Stomach (tissue), 19 donors: Measurements from ENCODE around the gene OTOS. TPM values are rescaled to one million over a fixed set of nuclear protein-coding genes. Genes with fewer than 3 reads are reported as not detected.

Source experiments
- DNase-seq, 2 donors: peaks; one replicate each; pipeline versions ENCODE4 v3.0.0 to v3.0.0-alpha.2; 2013 to 2019
- H3K27ac ChIP-seq, 5 donors: fragments of 200-600 bp in 4 of 5; sonication (generic) in 4 of 5; one replicate each; pipeline ENCODE4 v1.5.1; 2013 to 2019; ENCODE audit warnings: mild to moderate bottlenecking in 1 of 5, moderate library complexity in 1 of 5
- H3K27me3 ChIP-seq, 3 donors: fragments of 200-600 bp; sonication (generic); one replicate each; pipeline ENCODE4 v1.5.1; 2017 to 2019; ENCODE audit warnings: mixed run types in 1 of 3
- H3K36me3 ChIP-seq, 4 donors: fragments of 200-600 bp; sonication (generic); 1 replicate in 3 of 4; 2 replicates in 1 of 4; pipeline ENCODE4 v1.5.1; 2016 to 2019
- H3K4me1 ChIP-seq, 4 donors: fragments of 200-600 bp; sonication (generic); one replicate each; pipeline ENCODE4 v1.5.1; 2016 to 2019
- H3K4me3 ChIP-seq, 4 donors: fragments of 200-600 bp; sonication (generic) in 3 of 4; one replicate each; pipeline ENCODE4 v1.5.1; 2016 to 2019; ENCODE audit warnings: mild to moderate bottlenecking in 1 of 4
- H3K9me3 ChIP-seq, 4 donors: fragments of 200-600 bp; sonication (generic); one replicate each; pipeline ENCODE4 v1.5.1; 2016 to 2019
- EP300 ChIP-seq: sonication (generic); formaldehyde crosslinking; IDR thresholded peaks from one replicate; pipeline ENCODE4 v1.6.1; 2017; ENCODE audit warnings: antibody characterized with exemption
- POLR2A ChIP-seq, 4 donors: fragments of 450-650 bp; IDR thresholded peaks; one replicate each; pipeline ENCODE4 v1.6.1; 2016; ENCODE audit warnings: antibody characterized with exemption in 4 of 4, control low read depth in 2 of 4, mild to moderate bottlenecking in 1 of 4, moderate library complexity in 1 of 4
- POLR2AphosphoS5 ChIP-seq, 3 donors: sonication (generic); formaldehyde crosslinking; IDR thresholded peaks; one replicate each; pipeline ENCODE4 v1.6.1; 2016; ENCODE audit warnings: antibody characterized with exemption in 3 of 3
- WGBS, 5 donors: extraction: QIAGEN DNeasy Blood & Tissue Kit in 3 of 5; methylation state at CpG; one replicate each; pipeline versions ENCODE4 v1.1.5 to v1.1.7; 2013 to 2018; 5-methylcytosine and 5-hydroxymethylcytosine counted together
- intact Hi-C: fragments of 100-400 bp; cut with DNase I; formaldehyde crosslinking; loops from one replicate; pipeline ENCODE4 v1.15.1; 2023; ENCODE audit warnings: low total_unique reads
- long read RNA-seq, 10 donors: transcript quantifications; one replicate each; lab custom pipeline, GENCODE V29; 2026
- polyA plus RNA-seq, 3 donors: library from polyadenylated mRNA; stranded (reverse); fragments of 200-250 nt; gene quantifications; one replicate each; pipeline ENCODE4 v1.2.3, GENCODE V29; 2013
- total RNA-seq, 5 donors: library from RNA; depleted of rRNA; stranded (reverse); fragments of >200 nt; gene quantifications; one replicate each; pipeline versions ENCODE4 v1.1.0 to v1.2.3, GENCODE V29; 2014 to 2016
- TF ChIP-seq, protein P1 (sequence below), 7 experiments: fragments of 450-650 bp in 4 of 7; fragments of 200-600 bp in 3 of 7; sonication (generic) in 3 of 7; IDR thresholded peaks; one replicate each; pipeline ENCODE4 v1.5.1; 2016 to 2019; ENCODE audit warnings: antibody characterized with exemption in 7 of 7, control low read depth in 2 of 7, mild to moderate bottlenecking in 1 of 7
- donor health status: healthy with polysubstance abuse.
- donor health status: Bipolar disorder and iron deficiency.
- donor health status: healthy.

OTOS gene
- total RNA-seq (not detected), polyA plus RNA-seq (not detected)
- long read RNA-seq, donor 1, result 0 reads
- long read RNA-seq, donor 2, result 0 reads
- long read RNA-seq, donor 3, result 0 reads
- long read RNA-seq, donor 4, result 0 reads
- long read RNA-seq, donor 5, result 0 reads
- long read RNA-seq, donor 6, result 0 reads
- long read RNA-seq, donor 7, result 0 reads
- long read RNA-seq, donor 8, result 0 reads
- long read RNA-seq, donor 9, result 0 reads
- long read RNA-seq, donor 10, result 0 reads

DNA sequence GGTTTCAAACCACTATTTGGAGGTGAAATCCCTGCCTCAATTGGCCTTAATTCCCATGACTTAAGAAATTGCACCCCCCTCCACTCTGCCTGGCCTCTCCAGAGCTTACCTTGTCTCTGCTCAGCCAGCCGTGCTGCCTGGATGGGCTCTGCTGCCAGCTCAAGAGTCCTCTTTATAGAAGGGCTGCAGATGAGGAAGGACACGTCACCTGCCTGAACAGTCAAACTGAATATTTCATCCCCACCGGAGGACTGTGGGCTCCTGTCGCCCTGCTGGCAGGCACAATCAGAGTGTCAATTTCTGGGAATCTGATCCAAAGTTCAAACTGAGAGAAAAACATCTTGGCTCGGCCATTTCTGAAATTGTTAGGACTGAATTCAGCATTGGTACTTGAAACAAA is at the start of gene OTOS:
Gene OTOS (minus strand): TSS at position 148 of the 400 bp plus-strand sequence. CDS start 332 bp downstream, outside the sequence.
- Histone ChIP-seq H3K9me3 (no peaks in the 10 kb centered on the region), H3K27ac (no peak within 1 kb of the TSS), H3K27me3 (peaks cover 0 to 41% (median 25%) of the 10 kb centered on the region in 3 donors), H3K36me3 (no peaks in the 10 kb centered on the region), H3K4me3 (no peak within 1 kb of the TSS), H3K4me1 (peaks cover 0 to 20% (median 16%) of the 10 kb centered on the region in 4 donors)
- intact Hi-C loops, result loop anchor here (5.0 to 10.0 kb wide), 2 partner anchors 83 to 1106 kb away; no protein-coding TSS in a partner anchor
- DNase-seq, result no peak
- TF ChIP-seq, protein P1, sequence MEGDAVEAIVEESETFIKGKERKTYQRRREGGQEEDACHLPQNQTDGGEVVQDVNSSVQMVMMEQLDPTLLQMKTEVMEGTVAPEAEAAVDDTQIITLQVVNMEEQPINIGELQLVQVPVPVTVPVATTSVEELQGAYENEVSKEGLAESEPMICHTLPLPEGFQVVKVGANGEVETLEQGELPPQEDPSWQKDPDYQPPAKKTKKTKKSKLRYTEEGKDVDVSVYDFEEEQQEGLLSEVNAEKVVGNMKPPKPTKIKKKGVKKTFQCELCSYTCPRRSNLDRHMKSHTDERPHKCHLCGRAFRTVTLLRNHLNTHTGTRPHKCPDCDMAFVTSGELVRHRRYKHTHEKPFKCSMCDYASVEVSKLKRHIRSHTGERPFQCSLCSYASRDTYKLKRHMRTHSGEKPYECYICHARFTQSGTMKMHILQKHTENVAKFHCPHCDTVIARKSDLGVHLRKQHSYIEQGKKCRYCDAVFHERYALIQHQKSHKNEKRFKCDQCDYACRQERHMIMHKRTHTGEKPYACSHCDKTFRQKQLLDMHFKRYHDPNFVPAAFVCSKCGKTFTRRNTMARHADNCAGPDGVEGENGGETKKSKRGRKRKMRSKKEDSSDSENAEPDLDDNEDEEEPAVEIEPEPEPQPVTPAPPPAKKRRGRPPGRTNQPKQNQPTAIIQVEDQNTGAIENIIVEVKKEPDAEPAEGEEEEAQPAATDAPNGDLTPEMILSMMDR (IDR thresholded peaks at IDR 0.05), result no peak
- TF ChIP-seq POLR2A (IDR thresholded peaks at IDR 0.05) (no peak), EP300 (no peak), POLR2AphosphoS5 (IDR thresholded peaks at IDR 0.05) (no peak)
- WGBS, 5 donors, result 53 to 68% (median 60%) methylated on average over 5 of the region's 5 CpGs

DNA sequence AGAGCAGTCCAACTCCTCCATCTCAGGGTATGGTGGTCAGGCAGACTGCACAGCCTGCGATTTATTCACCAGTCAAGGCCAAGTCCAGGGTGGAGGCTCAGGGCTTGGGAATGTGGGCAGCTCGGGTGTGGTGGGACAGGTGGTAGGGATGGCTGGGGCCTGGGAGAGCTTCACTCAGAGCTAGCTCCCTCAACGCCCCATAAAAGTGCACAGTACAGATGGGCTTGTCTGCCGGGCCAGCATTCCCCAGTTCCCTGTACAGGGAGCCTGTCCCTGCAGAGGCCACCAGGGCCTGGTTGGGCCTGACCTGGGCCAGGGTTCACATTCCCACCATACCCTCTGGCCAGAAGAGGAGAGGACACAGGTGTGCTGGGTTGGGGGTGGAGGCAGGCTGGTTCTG is 49.2 kb upstream of the OTOS start:
- Histone ChIP-seq H3K4me1 (no peaks in the 10 kb centered on the region), H3K4me3 (no peak overlapping the region), H3K27me3 (peaks cover 0 to 50% (median 0%) of the 10 kb centered on the region in 3 donors), H3K27ac (no peak overlapping the region), H3K9me3 (peaks cover 0 to 9% (median 8%) of the 10 kb centered on the region in 4 donors), H3K36me3 (no peaks in the 10 kb centered on the region)
- TF ChIP-seq POLR2A (IDR thresholded peaks at IDR 0.05), result no peak
- no peak for TF ChIP-seq EP300
- no peak for TF ChIP-seq POLR2AphosphoS5 (IDR thresholded peaks at IDR 0.05)
- TF ChIP-seq, protein P1 (IDR thresholded peaks at IDR 0.05), result no peak
- intact Hi-C loops, result no loop called here
- 63 to 82% (median 80%) methylated on average over 2 to 4 of the region's 4 CpGs for WGBS, 5 donors
- DNase-seq, result no peak

DNA sequence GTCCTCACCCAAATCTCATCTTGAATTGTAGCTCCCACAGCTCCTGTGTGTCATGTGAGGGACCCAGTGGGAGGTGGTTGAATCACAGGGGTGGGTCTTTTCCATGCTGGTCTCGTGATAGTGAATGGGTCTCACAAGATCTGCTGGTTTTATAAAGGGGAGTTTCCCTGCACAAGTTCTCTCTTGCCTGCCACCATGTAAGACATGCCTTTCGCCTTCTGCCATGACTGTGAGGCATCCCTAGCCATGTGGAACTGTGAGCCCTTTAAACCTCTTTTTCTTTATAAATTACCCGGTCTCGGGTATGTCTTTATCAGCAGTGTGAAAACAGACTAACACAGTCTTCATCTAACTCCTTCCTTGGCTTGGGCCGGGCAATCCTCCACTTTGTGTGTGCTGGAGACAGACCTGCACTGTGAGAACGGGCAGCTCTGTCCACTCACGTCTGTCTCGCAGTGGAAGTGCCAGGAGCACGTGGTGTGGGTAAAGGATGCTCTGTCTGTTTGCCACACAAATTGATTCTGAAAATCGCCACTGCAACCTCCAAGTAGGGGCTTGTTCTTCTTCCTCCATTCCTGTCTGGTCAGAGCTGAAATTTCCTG is 47.6 kb upstream of the OTOS start:
- WGBS, 5 donors, result 77 to 86% (median 84%) methylated on average over 10 of the region's 10 CpGs
- Histone ChIP-seq H3K27me3 (peaks cover 0 to 49% (median 7%) of the 10 kb centered on the region in 3 donors), H3K9me3 (peaks cover 0 to 9% (median 8%) of the 10 kb centered on the region in 4 donors), H3K4me3 (no peak overlapping the region), H3K4me1 (no peaks in the 10 kb centered on the region), H3K27ac (no peak overlapping the region), H3K36me3 (no peaks in the 10 kb centered on the region)
- DNase-seq, result no peak
- intact Hi-C loops, result no loop called here
- TF ChIP-seq POLR2A (IDR thresholded peaks at IDR 0.05) (no peak), POLR2AphosphoS5 (IDR thresholded peaks at IDR 0.05) (no peak)
- TF ChIP-seq, protein P1 (IDR thresholded peaks at IDR 0.05), result no peak

DNA sequence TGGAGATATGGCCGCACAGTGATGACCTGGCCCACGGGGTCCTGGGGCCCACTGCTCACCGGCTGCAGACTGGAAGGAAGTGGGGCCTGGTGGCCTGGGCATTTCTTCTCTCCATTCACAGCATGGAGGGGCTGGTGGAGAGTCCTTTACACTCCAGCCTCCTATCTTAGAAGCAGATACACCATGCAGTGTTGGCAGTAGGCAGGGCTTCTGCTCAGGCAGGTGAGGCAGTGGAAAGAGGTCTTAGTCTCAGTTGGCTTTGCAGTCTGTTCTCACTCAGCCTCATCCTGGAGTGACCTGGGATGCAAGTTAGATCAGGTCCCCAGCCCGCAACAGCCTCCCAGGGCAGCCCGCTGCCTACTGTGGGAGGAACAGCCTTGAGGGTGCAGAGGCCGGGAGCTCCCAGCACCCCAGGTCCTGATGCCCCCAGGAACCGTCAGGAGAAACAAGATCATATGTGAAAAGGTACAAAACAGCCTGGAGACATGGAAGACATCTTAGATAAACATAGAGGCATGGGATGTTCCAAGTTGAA is 45.8 kb upstream of the OTOS start:
- WGBS, 5 donors, result 83 to 94% (median 85%) methylated on average over 7 of the region's 7 CpGs
- DNase-seq, result no peak
- TF ChIP-seq POLR2AphosphoS5 (IDR thresholded peaks at IDR 0.05), result no peak
- TF ChIP-seq POLR2A (IDR thresholded peaks at IDR 0.05), result no peak
- TF ChIP-seq, protein P1 (IDR thresholded peaks at IDR 0.05), result no peak
- no peak for TF ChIP-seq EP300
- H3K4me1 ChIP-seq, result no peaks in the 10 kb centered on the region
- intact Hi-C loops, result no loop called here
- H3K9me3 ChIP-seq, result peaks cover 0 to 9% (median 8%) of the 10 kb centered on the region in 4 donors
- H3K36me3 ChIP-seq, result no peaks in the 10 kb centered on the region
- H3K4me3 ChIP-seq, result no peak overlapping the region
- H3K27ac ChIP-seq, result no peak overlapping the region
- peaks cover 0 to 50% (median 7%) of the 10 kb centered on the region in 3 donors for H3K27me3 ChIP-seq
